ENCODE data around the gene TSPAN1. TPM values are rescaled to one million over a fixed set of nuclear protein-coding genes. Genes with fewer than 3 reads are reported as not detected.

TSPAN1 gene
- total RNA-seq, 1 experiment from 2014 or later = not detected

- Histone ChIP-seq H3K9ac (ENCODE audit: low read length) (no peak overlapping the region), H3K36me3 (ENCODE audit: insufficient read depth, low read length) (no peaks in the 10 kb centered on the region), H3K9me3 (ENCODE audit: low read length) (no peaks in the 10 kb centered on the region), H3K4me2 (ENCODE audit: low read depth, low read length, poor library complexity, severe bottlenecking) (no peak overlapping the region), H2AFZ (ENCODE audit: low read length) (no peak overlapping the region), H3K4me1 (ENCODE audit: low read length) (peaks cover 7% of the 10 kb centered on the region), H3K79me2 (ENCODE audit: low read length) (no peaks in the 10 kb centered on the region), H3K27me3 (ENCODE audit: low read length) (no peaks in the 10 kb centered on the region), H3K4me3 (ENCODE audit: low read length) (no peak overlapping the region), H3K9me2 (replicated peaks; ENCODE audit: insufficient read depth, low read length) (no peaks in the 10 kb centered on the region), H3K27ac (ENCODE audit: low read length) (no peak overlapping the region), H4K20me1 (ENCODE audit: insufficient read depth, low read depth, low read length) (no peaks in the 10 kb centered on the region)
- no peak for DNase-seq
These were observed 21.7 kb upstream of the TSPAN1 start for GRCh38 chr1:46153228-46153627.

GRCh38 chr1:46153732-46154131 lies 21.2 kb upstream of the TSPAN1 start:
- H3K9me3 ChIP-seq (ENCODE audit: low read length) = no peaks in the 10 kb centered on the region
- no peak overlapping the region for H3K9ac ChIP-seq (ENCODE audit: low read length)
- H2AFZ ChIP-seq (ENCODE audit: low read length) = no peak overlapping the region
- no peaks in the 10 kb centered on the region for H3K36me3 ChIP-seq (ENCODE audit: insufficient read depth, low read length)
- H4K20me1 ChIP-seq (ENCODE audit: insufficient read depth, low read depth, low read length) = no peaks in the 10 kb centered on the region
- no peaks in the 10 kb centered on the region for H3K27me3 ChIP-seq (ENCODE audit: low read length)
- H3K9me2 ChIP-seq (replicated peaks; ENCODE audit: insufficient read depth, low read length) = no peaks in the 10 kb centered on the region
- no peak overlapping the region for H3K4me3 ChIP-seq (ENCODE audit: low read length)
- no peak for DNase-seq
- H3K79me2 ChIP-seq (ENCODE audit: low read length) = no peaks in the 10 kb centered on the region
- H3K4me2 ChIP-seq (ENCODE audit: low read depth, low read length, poor library complexity, severe bottlenecking) = no peak overlapping the region
- peaks cover 5% of the 10 kb centered on the region for H3K4me1 ChIP-seq (ENCODE audit: low read length)
- no peak overlapping the region for H3K27ac ChIP-seq (ENCODE audit: low read length)

- no peak overlapping the region for H3K4me3 ChIP-seq (ENCODE audit: low read length)
- no peaks in the 10 kb centered on the region for H3K9me2 ChIP-seq (replicated peaks; ENCODE audit: insufficient read depth, low read length)
- H3K9me3 ChIP-seq (ENCODE audit: low read length) = no peaks in the 10 kb centered on the region
- H3K79me2 ChIP-seq (ENCODE audit: low read length) = no peaks in the 10 kb centered on the region
- no peak overlapping the region for H2AFZ ChIP-seq (ENCODE audit: low read length)
- DNase-seq = no peak
- no peaks in the 10 kb centered on the region for H4K20me1 ChIP-seq (ENCODE audit: insufficient read depth, low read depth, low read length)
- no peak overlapping the region for H3K4me2 ChIP-seq (ENCODE audit: low read depth, low read length, poor library complexity, severe bottlenecking)
- no peaks in the 10 kb centered on the region for H3K27me3 ChIP-seq (ENCODE audit: low read length)
- peaks cover 19% of the 10 kb centered on the region for H3K4me1 ChIP-seq (ENCODE audit: low read length)
- no peak overlapping the region for H3K9ac ChIP-seq (ENCODE audit: low read length)
- H3K36me3 ChIP-seq (ENCODE audit: insufficient read depth, low read length) = no peaks in the 10 kb centered on the region
- H3K27ac ChIP-seq (ENCODE audit: low read length) = no peak overlapping the region
These were observed 17.0 kb upstream of the TSPAN1 start for GRCh38 chr1:46157916-46158311.

GRCh38 chr1:46158312-46159281 lies 16.3 kb upstream of the TSPAN1 start:
- Histone ChIP-seq H3K27ac (ENCODE audit: low read length) (no peak overlapping the region), H2AFZ (ENCODE audit: low read length) (no peak overlapping the region), H3K4me2 (ENCODE audit: low read depth, low read length, poor library complexity, severe bottlenecking) (peak overlapping the region; percentile 49), H3K4me3 (ENCODE audit: low read length) (no peak overlapping the region), H3K9ac (ENCODE audit: low read length) (no peak overlapping the region), H4K20me1 (ENCODE audit: insufficient read depth, low read depth, low read length) (no peaks in the 10 kb centered on the region), H3K4me1 (ENCODE audit: low read length) (peaks cover 19% of the 10 kb centered on the region), H3K9me3 (ENCODE audit: low read length) (no peaks in the 10 kb centered on the region), H3K36me3 (ENCODE audit: insufficient read depth, low read length) (no peaks in the 10 kb centered on the region), H3K79me2 (ENCODE audit: low read length) (no peaks in the 10 kb centered on the region), H3K27me3 (ENCODE audit: low read length) (no peaks in the 10 kb centered on the region), H3K9me2 (replicated peaks; ENCODE audit: insufficient read depth, low read length) (no peaks in the 10 kb centered on the region)
- no peak for DNase-seq

GRCh38 chr1:46159516-46159915 lies 15.4 kb upstream of the TSPAN1 start:
- no peak for DNase-seq
- H3K9me2 ChIP-seq (replicated peaks; ENCODE audit: insufficient read depth, low read length) = no peaks in the 10 kb centered on the region
- no peaks in the 10 kb centered on the region for H3K36me3 ChIP-seq (ENCODE audit: insufficient read depth, low read length)
- H3K4me2 ChIP-seq (ENCODE audit: low read depth, low read length, poor library complexity, severe bottlenecking) = peak overlapping the region; percentile 49
- peak overlapping the region; percentile 72 for H2AFZ ChIP-seq (ENCODE audit: low read length)
- H3K9me3 ChIP-seq (ENCODE audit: low read length) = no peaks in the 10 kb centered on the region
- H4K20me1 ChIP-seq (ENCODE audit: insufficient read depth, low read depth, low read length) = no peaks in the 10 kb centered on the region
- H3K9ac ChIP-seq (ENCODE audit: low read length) = peak overlapping the region; percentile 4; the same call in 1 of the 2 replicates
- peaks cover 19% of the 10 kb centered on the region for H3K4me1 ChIP-seq (ENCODE audit: low read length)
- no peak overlapping the region for H3K27ac ChIP-seq (ENCODE audit: low read length)
- 0 out of 2 replicates have a peak overlapping the region, but pooled peaks have one; percentile 24 for H3K4me3 ChIP-seq (ENCODE audit: low read length)
- H3K27me3 ChIP-seq (ENCODE audit: low read length) = no peaks in the 10 kb centered on the region
- H3K79me2 ChIP-seq (ENCODE audit: low read length) = no peaks in the 10 kb centered on the region

- Histone ChIP-seq H3K4me3 (ENCODE audit: low read length) (no peak overlapping the region), H3K27me3 (ENCODE audit: low read length) (no peaks in the 10 kb centered on the region), H2AFZ (ENCODE audit: low read length) (peak overlapping the region; percentile 72; the same call in 1 of the 2 replicates), H3K4me2 (ENCODE audit: low read depth, low read length, poor library complexity, severe bottlenecking) (peak overlapping the region; percentile 49), H3K27ac (ENCODE audit: low read length) (no peak overlapping the region), H3K9me2 (replicated peaks; ENCODE audit: insufficient read depth, low read length) (no peaks in the 10 kb centered on the region), H3K79me2 (ENCODE audit: low read length) (no peaks in the 10 kb centered on the region), H3K9me3 (ENCODE audit: low read length) (no peaks in the 10 kb centered on the region), H3K9ac (ENCODE audit: low read length) (no peak overlapping the region), H4K20me1 (ENCODE audit: insufficient read depth, low read depth, low read length) (no peaks in the 10 kb centered on the region), H3K4me1 (ENCODE audit: low read length) (peaks cover 19% of the 10 kb centered on the region), H3K36me3 (ENCODE audit: insufficient read depth, low read length) (no peaks in the 10 kb centered on the region)
- no peak for DNase-seq
These were observed 14.7 kb upstream of the TSPAN1 start for GRCh38 chr1:46160212-46160611.

- no peaks in the 10 kb centered on the region for H3K79me2 ChIP-seq (ENCODE audit: low read length)
- no peaks in the 10 kb centered on the region for H3K9me2 ChIP-seq (replicated peaks; ENCODE audit: insufficient read depth, low read length)
- H3K36me3 ChIP-seq (ENCODE audit: insufficient read depth, low read length) = no peaks in the 10 kb centered on the region
- peak; percentile 71 for DNase-seq
- peaks cover 25% of the 10 kb centered on the region for H3K4me1 ChIP-seq (ENCODE audit: low read length)
- peak overlapping the region; percentile 23; the same call in 1 of the 2 replicates for H2AFZ ChIP-seq (ENCODE audit: low read length)
- peak overlapping the region; percentile 65 for H3K4me2 ChIP-seq (ENCODE audit: low read depth, low read length, poor library complexity, severe bottlenecking)
- peak overlapping the region; percentile 62 for H3K9ac ChIP-seq (ENCODE audit: low read length)
- peak overlapping the region; percentile 61 for H3K4me3 ChIP-seq (ENCODE audit: low read length)
- H3K27ac ChIP-seq (ENCODE audit: low read length) = no peak overlapping the region
- no peaks in the 10 kb centered on the region; the same call in 1 of the 2 replicates for H3K27me3 ChIP-seq (ENCODE audit: low read length)
- no peaks in the 10 kb centered on the region for H3K9me3 ChIP-seq (ENCODE audit: low read length)
- no peaks in the 10 kb centered on the region for H4K20me1 ChIP-seq (ENCODE audit: insufficient read depth, low read depth, low read length)
These were observed 8.1 kb upstream of the TSPAN1 start for GRCh38 chr1:46166521-46167462.

GRCh38 chr1:46168477-46168876 lies 6.4 kb upstream of the TSPAN1 start:
- H3K9ac ChIP-seq (ENCODE audit: low read length) = no peak overlapping the region
- no peaks in the 10 kb centered on the region for H3K9me2 ChIP-seq (replicated peaks; ENCODE audit: insufficient read depth, low read length)
- no peaks in the 10 kb centered on the region for H3K9me3 ChIP-seq (ENCODE audit: low read length)
- no peak overlapping the region for H2AFZ ChIP-seq (ENCODE audit: low read length)
- no peak for DNase-seq
- H3K27me3 ChIP-seq (ENCODE audit: low read length) = no peaks in the 10 kb centered on the region; the same call in 1 of the 2 replicates
- H3K4me2 ChIP-seq (ENCODE audit: low read depth, low read length, poor library complexity, severe bottlenecking) = no peak overlapping the region
- H3K79me2 ChIP-seq (ENCODE audit: low read length) = no peaks in the 10 kb centered on the region
- no peak overlapping the region for H3K4me3 ChIP-seq (ENCODE audit: low read length)
- no peaks in the 10 kb centered on the region for H3K36me3 ChIP-seq (ENCODE audit: insufficient read depth, low read length)
- no peak overlapping the region for H3K27ac ChIP-seq (ENCODE audit: low read length)
- no peaks in the 10 kb centered on the region for H4K20me1 ChIP-seq (ENCODE audit: insufficient read depth, low read depth, low read length)
- peaks cover 36% of the 10 kb centered on the region for H3K4me1 ChIP-seq (ENCODE audit: low read length)
